Inferior parietal cortex (tissue), 1 donor: ENCODE measurements around the gene LDLRAD3.

Experiments used
- DNase-seq: peaks from one replicate; pipeline ENCODE4 v3.0.0-alpha.2; 2016; ENCODE audit errors: extremely low spot score

The LDLRAD3 gene

DNA sequence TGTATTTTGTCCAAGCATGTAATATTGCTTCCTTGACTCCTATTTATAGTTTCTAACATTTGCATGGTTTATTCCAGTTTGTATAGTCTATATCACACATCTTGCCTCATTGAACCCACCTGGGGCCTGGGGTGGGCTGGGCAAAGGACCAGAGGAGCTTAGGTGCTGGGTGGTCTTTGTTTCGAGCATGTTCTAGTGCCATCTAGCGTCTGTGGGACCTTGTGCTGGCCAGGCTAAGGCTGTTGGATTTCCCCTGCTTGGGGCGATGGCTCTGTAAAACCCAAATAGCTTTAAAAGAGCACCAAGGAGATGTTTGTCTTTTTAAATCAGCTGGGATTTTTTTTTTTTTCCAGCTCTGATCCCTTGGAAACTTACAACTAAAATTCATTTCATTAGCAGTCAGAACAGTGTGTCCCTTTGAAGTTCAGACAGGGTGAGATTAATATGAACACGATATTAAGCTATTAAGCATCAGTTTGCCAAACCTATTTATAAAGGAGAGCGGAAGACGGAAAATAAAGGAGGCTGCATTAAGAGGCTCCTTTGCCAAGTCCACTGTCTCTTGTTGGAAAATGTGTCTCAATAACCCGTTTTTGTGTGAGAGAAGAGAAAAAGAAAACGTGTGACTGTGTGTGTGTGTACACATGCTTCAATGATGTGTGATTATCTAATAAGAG, 188.0 kb downstream of the LDLRAD3 start:
- DNase-seq = peak; percentile 73

DNA sequence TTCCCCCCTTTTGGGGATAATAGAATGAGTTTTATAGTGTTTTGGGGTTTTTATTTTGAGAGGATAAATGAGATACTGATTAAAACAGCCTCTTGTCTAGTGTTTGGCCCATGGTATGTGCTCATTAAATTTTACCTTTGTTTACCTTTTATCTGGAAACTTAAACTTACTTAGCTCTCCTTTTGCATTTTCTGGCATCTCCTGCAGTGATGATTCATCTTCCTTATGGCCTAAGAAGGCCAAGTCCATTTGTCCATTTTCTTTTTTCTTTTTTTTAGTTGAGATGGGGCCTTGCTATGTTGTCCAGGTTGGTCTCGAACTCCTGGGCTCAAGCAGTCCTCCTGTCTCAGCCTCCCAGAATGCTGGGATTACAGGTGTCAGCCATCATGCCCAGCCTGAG, 189.1 kb downstream of the LDLRAD3 start:
- DNase-seq = no peak

DNA sequence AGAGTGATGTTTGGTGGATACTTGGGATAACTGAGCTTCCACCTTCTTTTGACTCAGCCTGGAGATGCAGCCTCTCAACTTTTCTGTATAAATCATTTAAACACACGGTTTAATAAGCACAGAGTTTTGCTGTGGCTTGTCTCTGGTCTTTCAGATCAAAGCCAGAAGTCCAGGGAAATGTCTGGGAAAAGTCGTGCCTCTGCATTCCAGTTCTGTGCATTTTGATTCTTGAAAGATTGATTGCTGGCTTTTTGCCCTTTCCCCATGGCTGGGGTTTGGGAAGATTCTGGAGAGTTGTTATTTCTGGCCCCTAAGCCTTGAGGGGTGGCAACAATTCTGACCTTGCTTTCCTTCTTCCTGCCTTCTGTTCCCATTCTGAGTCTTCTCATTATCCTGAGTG, 191.2 kb downstream of the LDLRAD3 start:
- DNase-seq = no peak

DNA sequence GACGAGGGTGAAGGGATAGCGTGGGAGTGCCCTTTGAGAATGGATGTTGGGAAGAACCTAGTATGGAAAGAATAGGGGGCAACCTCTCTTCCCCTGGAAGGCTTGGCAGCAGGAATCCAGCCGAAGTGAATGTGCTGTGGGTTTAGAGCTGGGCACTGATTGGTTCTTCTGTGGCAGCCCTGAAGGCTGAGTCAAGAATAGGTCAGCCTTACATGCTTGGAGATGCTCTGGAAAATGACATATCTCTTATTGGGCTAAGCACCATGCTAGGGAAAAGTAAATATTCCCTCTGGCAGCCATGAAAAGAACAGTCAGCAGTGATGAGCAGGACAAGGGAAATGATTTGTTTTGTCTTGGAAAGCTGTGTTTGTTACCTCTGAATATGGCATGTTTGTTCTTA, 195.9 kb downstream of the LDLRAD3 start:
- no peak for DNase-seq

DNA sequence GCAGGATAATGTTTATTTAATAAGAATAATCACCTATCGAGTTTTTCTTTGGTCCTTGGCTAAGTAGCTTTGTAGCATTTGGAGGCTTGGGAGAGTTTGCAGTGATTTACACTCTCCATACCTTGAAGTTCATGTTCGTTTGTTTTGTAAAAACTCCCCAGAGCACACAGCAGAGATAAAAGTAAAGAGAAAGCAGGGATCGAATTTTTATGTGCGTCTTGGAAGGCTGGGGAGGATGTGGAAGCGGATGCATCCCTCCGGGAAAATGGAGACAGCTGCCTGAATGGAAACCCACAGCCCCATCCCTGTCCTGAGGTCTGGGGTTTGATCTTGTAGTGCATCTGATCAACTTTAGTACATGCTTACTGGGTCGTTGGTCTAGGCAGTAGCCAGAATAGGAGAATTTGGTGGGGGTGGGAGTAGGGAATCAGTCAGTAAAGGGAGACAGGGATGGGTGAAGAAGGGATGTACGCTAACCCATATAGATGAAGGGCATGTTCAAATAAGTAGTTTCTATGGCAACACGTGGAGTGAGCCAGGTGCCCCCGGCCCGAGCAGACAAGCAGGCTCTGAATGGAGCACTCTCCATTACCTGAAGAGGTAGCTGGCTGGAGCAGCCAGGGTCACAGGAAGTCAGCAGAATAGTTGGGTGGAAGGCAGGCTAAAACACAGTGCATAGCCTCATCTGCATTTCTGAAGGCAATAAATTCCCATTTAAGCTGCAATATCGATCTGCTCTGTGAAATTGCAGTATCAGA, 197.5 kb downstream of the LDLRAD3 start:
- DNase-seq = no peak

DNA sequence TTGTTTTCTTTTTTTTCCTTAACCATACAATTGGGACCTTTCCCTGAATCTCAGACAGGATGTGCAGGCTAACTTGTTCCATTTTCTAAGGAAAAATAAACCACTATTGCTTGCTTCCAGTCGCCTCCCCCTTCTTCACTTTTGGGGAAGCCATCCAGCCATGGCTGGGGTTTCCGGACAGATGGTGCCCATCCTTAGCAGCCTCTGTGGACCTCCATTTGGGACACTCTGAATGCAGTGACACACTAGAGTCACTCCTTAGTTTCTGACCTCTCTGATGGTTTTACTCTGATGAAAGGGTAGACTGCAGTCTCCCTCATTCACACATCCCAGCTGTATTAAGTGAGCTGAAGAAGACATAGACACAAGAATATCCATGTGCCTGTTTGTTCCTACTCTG, 198.1 kb downstream of the LDLRAD3 start:
- no peak for DNase-seq

DNA sequence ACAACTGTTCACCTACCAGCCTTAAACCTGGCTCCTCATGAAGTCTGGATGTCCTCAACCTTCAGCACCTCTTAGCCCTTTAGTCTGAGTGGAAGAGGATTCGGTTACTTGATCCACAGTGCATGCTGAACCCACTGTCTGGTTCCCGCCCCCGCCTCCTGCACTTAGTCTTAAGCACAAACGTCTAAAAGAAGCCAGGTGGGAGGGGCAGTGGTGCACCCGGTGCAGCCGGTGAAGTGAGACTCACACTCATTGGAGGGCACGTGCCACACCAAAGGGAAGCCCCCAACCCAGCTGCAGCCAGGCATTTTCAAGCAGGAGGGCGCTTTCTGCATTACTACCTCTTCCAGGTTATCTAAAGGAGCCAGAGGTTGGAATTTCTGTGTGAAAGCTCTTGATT, 198.6 kb downstream of the LDLRAD3 start:
- DNase-seq = no peak

DNA sequence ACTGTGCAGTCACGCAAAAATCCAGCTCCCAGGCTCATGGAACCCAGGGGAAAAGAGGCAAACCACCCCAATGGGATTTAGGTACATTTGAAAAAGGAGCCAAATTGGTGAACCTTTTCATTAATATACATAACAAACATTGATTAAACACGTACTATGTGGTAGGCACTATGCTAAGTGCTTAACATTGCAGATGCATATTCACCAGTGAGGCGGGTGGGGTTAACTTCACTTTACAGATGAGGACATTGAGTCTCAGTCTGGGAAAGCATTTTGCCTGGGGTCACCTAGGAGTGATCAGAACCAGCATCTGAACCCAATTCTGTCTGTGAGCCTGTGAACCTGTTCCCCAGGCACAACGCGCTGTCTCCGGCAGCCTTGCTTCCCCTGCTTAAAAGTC, 199.0 kb downstream of the LDLRAD3 start:
- no peak for DNase-seq

DNA sequence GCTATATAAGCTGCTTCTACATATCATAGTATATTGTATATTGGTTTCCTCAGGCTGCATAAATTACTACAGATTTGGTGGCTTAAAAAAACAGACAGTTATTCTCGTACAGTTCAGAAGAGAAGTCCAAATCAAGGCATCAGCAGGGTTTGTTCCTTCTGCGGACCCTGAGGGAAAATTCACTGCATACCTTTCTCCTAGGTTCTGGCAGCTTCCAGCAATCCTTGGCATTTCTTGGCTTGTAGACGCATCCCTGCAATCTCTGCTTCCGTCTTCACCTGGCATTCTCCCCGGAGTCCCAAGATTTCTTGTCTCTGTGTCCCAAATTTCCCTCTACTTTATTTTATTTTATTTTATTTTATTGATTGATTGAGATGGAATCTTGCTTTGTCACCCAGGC, 202.6 kb downstream of the LDLRAD3 start:
- DNase-seq = no peak

DNA sequence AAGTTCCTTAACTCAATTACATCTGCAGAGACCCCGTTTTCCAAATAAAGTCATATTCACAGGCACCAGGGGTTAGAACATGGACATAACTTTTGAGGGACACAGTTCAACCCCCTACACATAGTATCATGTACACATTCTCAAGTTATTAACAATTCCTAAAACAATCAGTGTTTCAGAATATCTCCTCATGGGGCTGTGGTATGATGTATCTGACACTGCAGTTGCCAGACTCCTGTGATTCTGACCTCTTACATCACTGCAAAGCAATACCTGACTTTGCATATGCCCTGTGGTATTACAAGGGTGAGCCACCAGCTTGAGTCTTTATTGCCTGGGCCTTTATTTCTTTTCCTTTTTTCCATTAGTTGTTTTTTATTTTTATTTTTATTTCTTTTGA, 203.6 kb downstream of the LDLRAD3 start:
- DNase-seq = no peak

DNA sequence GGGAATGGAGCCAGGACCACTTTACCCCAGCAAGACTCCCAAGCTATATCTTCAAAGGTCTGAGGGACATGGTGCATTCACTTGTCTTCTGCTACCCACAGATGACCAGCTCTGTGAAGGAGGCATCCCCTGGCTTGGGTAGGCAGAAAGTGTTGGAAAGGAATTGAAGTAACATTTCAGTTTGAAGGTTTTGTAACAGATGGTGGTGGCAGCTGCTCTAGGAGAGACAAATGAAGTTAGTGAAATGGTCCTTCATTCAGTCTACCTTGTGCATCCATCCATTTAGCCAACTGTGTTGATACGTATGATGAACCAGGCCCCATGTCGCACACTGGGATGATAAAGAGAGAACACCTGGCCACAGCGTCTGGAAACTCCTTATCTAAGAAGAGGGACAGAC, 204.8 kb downstream of the LDLRAD3 start:
- DNase-seq = no peak

DNA sequence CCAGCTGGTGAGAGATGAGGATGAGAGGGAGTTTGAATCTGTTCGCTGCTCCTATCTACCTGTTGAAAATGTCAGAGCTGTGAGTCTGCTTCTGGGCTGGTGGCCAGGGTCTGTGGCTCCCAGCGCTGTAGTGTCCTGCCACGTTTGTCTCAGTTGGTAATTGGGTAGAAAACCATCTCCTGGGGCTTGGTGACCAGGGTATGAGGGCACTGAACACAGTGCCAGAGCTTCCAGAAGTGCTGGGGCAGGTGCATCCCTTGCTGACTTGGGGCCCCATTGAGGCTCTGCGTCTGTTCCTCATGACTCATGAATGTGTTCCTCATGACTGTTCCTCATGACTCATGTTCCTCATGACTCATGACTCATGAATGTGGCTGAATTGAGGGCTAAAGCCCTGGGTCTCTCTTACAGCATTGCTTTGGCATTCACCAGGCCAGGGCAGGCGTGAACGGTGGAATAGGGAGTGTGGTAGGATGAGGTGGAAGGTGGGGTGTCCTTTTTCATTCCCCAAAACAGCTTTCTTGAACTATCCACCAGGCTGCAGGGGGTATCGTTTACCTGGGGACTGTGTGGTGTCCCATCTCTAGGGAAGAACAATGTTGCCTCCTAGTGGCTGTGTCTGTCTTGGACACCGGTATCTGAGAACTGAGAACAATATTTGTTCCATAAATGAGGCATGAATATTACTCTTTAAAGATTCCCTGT, 205.8 kb downstream of the LDLRAD3 start:
- DNase-seq = peak; percentile 80

DNA sequence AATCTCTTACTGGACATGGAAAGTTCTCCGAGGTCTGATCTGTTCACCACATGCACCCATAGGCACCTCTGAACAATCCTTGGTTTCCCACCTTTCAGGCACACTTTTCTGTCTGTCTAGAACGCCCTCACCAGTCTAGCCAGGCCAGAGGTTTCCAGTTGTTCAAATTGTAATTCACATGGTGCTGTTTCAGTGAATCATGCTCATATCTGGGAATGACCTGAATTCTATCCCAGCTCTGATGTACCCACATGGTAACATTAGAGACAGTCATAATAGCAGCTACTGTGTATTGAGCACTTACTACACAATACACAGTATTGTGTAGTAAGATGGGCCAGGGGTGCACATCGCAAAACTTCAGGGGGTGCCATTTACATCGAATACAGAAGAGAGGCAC, 207.1 kb downstream of the LDLRAD3 start:
- DNase-seq = no peak

DNA sequence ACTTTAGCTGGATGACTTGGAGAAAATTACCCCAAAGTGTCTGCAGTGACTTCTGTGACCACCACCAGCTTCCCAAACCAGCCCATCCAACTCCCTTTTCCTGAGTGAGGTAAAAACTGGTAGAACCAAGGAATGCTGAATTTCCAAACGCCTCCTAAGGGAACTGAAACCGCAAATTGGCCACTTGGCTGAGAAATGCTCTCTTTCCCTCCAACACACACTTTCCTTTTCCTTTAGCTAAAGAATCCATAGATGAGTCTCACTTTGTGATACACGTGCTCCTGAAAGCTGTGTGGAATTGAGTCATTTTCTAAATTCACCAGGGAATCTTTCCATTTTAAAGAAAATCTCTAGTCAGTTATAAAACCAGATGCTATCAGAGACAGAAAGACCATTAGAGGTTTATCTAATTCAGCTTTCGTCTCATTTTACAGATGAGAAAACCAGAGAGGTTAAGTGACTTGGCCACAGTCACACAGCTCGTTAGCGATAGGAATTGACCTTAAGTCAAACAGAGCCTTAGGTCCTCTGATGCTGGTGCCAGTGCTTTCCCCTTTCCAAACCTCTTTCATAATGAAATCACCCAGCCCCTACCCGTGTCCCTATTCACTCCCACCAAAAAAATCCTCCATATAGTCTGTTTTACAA, 208.2 kb downstream of the LDLRAD3 start:
- DNase-seq = no peak

DNA sequence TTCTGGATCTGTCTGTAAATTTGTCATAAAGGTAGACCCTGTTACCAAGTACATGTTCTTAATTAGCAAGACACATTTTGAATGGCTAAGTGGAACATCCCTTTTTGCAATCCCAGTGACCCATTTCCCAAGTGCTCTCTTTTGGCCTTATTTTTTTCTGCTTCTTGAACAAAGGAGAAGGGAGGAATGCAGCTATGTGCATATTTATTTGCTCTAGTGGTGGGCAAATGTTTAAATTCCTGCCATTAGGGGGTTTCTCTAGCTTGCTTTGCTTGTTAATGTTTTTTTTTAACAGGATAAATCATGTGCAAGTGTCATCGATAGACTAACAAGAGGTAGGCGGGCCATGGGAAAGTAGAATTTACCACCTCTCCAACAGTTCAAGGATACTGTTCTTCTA, 209.7 kb downstream of the LDLRAD3 start:
- no peak for DNase-seq

DNA sequence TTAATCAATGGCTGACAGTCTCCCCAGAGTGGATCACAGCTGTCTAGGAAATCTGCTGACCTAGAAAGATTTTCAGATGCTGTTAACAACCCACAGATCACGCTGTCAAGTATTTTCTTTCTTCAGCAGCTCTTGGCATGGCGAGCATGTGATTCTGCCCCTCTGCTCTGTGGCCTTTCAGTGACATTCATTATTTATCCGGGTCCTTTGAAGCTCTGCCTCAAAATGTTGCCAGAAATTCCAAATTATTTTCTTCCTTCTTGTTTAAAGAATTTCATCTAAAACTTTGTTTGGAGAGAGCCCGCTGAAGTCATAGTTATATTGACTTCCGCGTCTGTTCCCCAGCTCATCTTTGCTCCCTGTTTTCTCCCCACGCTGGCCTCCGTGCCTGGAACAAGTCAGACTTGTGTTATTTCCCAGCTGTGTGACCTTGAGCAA, 211.3 kb downstream of the LDLRAD3 start:
- DNase-seq = no peak

DNA sequence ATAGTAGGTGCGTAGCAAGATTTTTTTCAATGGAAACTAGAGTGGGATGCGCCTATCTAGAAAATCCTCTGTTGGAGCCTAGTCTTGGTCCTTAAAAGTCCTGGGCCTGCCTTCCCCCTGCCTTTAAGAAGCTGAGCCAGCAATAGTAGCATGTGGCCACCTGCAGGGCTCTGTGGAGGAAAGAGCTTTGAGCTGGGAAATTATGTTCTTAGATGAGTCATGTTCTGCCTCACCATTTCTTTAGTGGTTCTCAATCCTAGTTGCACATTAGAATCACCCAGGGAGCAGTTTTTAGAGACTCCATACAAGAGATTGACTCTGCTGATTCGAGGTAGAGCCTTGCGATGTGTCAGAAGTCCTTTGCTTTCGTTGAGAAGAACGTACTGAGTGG, 211.9 kb downstream of the LDLRAD3 start:
- no peak for DNase-seq

DNA sequence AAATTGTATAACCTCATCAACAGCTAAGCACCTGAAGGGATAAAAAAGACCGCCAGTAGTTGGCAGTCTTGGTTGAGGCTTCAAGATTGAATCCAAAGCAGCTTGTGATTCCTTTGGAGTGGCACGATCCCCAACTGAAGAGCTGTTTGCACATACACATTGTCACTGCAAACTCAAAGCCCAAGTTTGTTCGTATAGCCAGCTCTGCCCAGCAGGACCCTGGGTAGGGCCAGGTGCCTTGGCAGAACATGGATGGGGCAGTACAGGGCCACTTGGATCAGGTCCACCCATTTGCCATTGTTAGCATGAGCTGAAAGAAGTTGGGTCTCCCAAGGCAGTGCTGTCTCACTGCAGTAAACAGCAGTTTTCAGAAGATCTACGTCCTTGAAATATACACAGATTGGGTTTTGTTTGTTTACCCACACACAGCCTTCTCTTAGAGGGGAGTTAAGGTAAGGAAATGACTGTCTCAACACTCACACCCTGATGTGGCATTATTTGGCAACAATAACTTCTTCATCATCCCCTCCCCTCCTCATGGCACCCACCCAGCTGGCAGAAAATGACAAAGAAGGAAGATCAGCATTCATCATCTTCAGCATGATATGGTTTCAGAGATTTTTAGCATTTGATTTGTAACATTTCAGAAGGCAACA, 212.4 kb downstream of the LDLRAD3 start:
- DNase-seq = peak; percentile 59

DNA sequence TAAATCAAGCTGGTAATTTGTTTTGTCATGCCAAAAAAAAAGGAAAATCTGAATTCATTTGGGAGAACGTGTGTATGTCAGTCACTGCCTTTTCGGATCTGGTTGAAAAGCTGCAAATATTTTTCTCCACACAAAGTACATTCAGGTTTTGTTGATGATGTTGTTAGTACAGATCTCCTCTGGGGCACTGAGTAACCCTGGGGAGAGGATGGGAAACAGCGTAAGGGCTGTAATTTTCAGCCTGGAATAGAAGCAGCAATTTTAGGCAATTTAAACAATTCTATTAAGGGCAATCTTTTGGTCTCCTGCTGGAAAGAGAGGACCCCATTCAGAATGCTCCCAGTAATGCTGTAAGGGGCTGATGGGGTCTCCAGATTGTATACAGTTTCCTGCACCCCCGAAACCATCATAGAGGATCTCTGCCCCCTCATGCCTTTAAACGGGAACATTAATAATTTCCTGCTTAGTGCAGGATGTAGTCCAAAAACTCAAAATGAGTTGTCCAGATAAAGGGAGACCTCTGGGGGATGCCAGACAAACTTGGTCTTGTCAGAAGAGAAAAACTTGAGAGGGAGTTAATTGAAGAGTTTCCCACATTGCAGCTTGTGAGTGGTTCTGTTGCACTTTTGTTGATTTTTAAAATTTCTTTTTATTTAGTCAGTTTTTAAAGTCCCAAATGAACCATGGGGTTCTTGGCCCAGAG, 213.1 kb downstream of the LDLRAD3 start:
- DNase-seq = no peak

DNA sequence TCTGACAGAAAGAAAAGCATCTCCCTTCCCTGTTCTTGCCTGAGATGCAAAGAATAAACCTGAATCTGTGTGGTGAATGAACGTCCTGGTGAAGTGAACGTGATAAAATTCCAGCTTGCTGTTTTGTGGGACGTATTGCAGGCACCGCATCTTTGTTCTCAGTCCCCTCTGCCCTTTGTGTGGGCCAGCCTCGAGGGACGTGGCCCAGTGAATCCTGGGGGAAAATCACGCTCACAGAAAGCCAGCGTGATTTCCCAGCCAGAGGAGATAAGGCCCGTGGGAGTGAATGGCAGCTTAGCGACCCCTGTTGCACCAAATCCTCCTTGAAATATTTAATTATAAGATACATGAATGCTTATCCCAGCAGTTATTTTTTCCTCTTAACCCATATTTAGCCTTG, 216.2 kb downstream of the LDLRAD3 start:
- DNase-seq = no peak

DNA sequence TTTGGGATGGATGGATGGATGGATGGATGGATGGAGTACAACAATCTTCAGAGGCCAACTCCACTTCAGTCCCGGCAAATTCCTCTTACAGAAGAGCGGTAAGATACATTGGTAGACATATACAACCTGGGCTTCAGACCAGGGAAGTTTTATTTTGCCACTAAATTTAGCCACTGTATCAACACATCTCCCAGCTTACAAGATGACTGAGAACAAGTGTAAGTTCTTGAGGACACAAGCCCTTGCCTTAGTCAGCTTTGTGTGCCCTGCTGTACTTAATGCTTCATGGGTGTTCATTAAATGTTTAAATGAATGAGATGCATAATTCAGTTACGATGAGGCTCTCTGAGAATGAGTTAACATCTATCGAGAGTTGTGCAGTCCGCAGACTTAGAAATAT, 217.7 kb downstream of the LDLRAD3 start:
- no peak for DNase-seq
